Measurements from ENCODE around the gene IFTAP. TPM values are rescaled to one million over a fixed set of nuclear protein-coding genes. Genes with fewer than 3 reads are reported as not detected.

The IFTAP gene
- total and polyA plus RNA-seq, 2 donors (not counting 3 experiments of a cell fraction or from before 2014, with no cell fraction given), result 15.8 to 19.6 TPM

- Histone ChIP-seq H3K79me2 (ENCODE audit: control insufficient read depth, insufficient read depth, low read length) (no peaks in the 10 kb centered on the region), H3K4me3 (replicated peaks in 1 of 3; ENCODE audit: insufficient read depth in 1 of 3, low read depth in 1 of 3, low read length in 3 of 3) (no peak overlapping the region), H3K36me3 (ENCODE audit: control insufficient read depth in 2 of 2, extremely low read depth in 1 of 2, insufficient read depth in 2 of 2, low read length in 2 of 2) (no peaks in the 10 kb centered on the region), H3K9ac (replicated peaks; ENCODE audit: extremely low read depth, insufficient read depth, low read length) (no peak overlapping the region), H3K9me1 (replicated peaks; ENCODE audit: control insufficient read depth, extremely low read depth, insufficient read depth, low read length) (no peaks in the 10 kb centered on the region), H3K9me3 (replicated peaks; ENCODE audit: control insufficient read depth, insufficient read depth, low read length) (no peaks in the 10 kb centered on the region), H3K27ac (ENCODE audit: insufficient read depth, low read depth, low read length) (no peak overlapping the region), H3K4me2 (ENCODE audit: insufficient read depth, low read length) (no peak overlapping the region), H3K27me3 (ENCODE audit: control insufficient read depth in 2 of 2, insufficient read depth in 2 of 2, low read length in 2 of 2) (no peaks in the 10 kb centered on the region), H3K4me1 (ENCODE audit: control insufficient read depth, extremely low read depth, insufficient read depth, low read length) (no peaks in the 10 kb centered on the region), H4K20me1 (replicated peaks; ENCODE audit: control insufficient read depth, extremely low read depth, insufficient read depth, low read length) (no peaks in the 10 kb centered on the region), H2AFZ (ENCODE audit: low read depth, low read length) (no peak overlapping the region)
- dilution Hi-C loops (cut with MboI; ENCODE audit: extremely low pct_ligation_motif_present, low sequenced_read_pairs), result no loop called here
- POLR2A ChIA-PET, result no interaction called here
- BruUV-seq (replicated peaks), result no TSS peak
- TF ChIP-seq JUN (IDR thresholded peaks at IDR 0.05; ENCODE audit: borderline replicate concordance, insufficient read depth, insufficient read length, low read depth) (no peak), POLR2A (IDR thresholded peaks at IDR 0.05; ENCODE audit: low read depth, low read length) (no peak), GATA2 (IDR thresholded peaks at IDR 0.05; ENCODE audit: insufficient read depth, insufficient read length, low read depth, low read length) (no peak), MYC (IDR thresholded peaks at IDR 0.05; ENCODE audit: low read depth, low read length) (no peak), FOS (IDR thresholded peaks at IDR 0.05; ENCODE audit: borderline replicate concordance, insufficient read depth, low read length) (no peak)
- TF ChIP-seq, protein P1, sequence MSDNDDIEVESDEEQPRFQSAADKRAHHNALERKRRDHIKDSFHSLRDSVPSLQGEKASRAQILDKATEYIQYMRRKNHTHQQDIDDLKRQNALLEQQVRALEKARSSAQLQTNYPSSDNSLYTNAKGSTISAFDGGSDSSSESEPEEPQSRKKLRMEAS (IDR thresholded peaks at IDR 0.05; ENCODE audit: insufficient read depth, insufficient read length), result no peak
- DNase-seq (ENCODE audit: low read depth, low spot score) (no peak), FAIRE-seq (no peak)
- intact Hi-C loops (cut with micrococcal nuclease), result no loop called here
- CTCF ChIA-PET, result no interaction called here
Measured at GRCh38 chr11:36631774-36632173, 37.5 kb downstream of the IFTAP start.

DNA sequence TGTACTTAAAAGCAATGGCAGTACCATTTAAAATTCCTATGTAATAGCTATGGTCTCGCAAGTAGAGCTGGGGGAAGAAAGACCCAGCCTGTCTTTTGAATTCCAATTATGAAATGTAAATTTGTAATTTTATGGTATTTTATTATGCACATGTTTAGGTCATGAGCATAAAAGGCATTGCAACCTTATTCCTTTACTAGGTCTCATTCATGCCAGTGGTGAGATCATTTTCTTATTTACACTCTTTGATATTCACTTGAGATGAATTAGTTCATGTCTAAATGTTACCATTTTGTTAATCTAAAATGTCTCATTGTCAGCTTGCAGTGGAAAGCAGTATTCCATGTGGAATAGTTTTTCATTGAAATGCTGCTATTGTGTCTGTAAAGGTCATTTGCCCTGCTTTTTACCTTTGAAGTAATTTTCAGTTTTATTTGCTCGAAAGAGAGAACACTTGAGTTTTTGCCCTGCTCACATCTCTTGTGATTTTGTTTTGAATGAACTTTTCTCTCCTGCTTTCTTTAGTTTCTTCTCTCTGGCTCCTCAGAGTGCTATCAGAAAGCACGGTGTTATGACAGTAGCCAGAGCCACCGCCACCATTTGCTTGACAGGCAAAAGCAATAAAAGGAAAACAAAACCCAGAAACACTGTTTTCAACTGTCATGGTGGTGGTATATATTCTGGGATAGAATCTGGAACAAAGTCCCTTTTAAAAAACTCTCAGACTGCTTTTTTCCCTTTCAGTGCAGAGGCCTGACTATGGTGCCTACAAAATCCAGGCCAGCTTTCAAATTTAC is 41.0 kb downstream of the IFTAP start:
- TF ChIP-seq MYC (IDR thresholded peaks at IDR 0.05; ENCODE audit: low read depth, low read length), result no peak
- H3K9ac ChIP-seq (replicated peaks; ENCODE audit: extremely low read depth, insufficient read depth, low read length), result no peak overlapping the region
- H3K27me3 ChIP-seq (ENCODE audit: control insufficient read depth in 2 of 2, insufficient read depth in 2 of 2, low read length in 2 of 2), result no peaks in the 10 kb centered on the region
- BruUV-seq (replicated peaks), result no TSS peak
- DNase-seq (ENCODE audit: low read depth, low spot score) (no peak), FAIRE-seq (no peak)
- H4K20me1 ChIP-seq (replicated peaks; ENCODE audit: control insufficient read depth, extremely low read depth, insufficient read depth, low read length), result no peaks in the 10 kb centered on the region
- POLR2A ChIA-PET, result no interaction called here
- H3K4me3 ChIP-seq (replicated peaks in 1 of 3; ENCODE audit: insufficient read depth in 1 of 3, low read depth in 1 of 3, low read length in 3 of 3), result no peak overlapping the region
- intact Hi-C loops (cut with micrococcal nuclease), result no loop called here
- no peaks in the 10 kb centered on the region for H3K36me3 ChIP-seq (ENCODE audit: control insufficient read depth in 2 of 2, extremely low read depth in 1 of 2, insufficient read depth in 2 of 2, low read length in 2 of 2)
- no peak overlapping the region for H2AFZ ChIP-seq (ENCODE audit: low read depth, low read length)
- dilution Hi-C loops (cut with MboI; ENCODE audit: extremely low pct_ligation_motif_present, low sequenced_read_pairs), result no loop called here
- no peaks in the 10 kb centered on the region for H3K9me3 ChIP-seq (replicated peaks; ENCODE audit: control insufficient read depth, insufficient read depth, low read length)
- no peak overlapping the region for H3K27ac ChIP-seq (ENCODE audit: insufficient read depth, low read depth, low read length)
- no peaks in the 10 kb centered on the region for H3K4me1 ChIP-seq (ENCODE audit: control insufficient read depth, extremely low read depth, insufficient read depth, low read length)
- no peaks in the 10 kb centered on the region for H3K9me1 ChIP-seq (replicated peaks; ENCODE audit: control insufficient read depth, extremely low read depth, insufficient read depth, low read length)
- H3K4me2 ChIP-seq (ENCODE audit: insufficient read depth, low read length), result no peak overlapping the region
- no peaks in the 10 kb centered on the region for H3K79me2 ChIP-seq (ENCODE audit: control insufficient read depth, insufficient read depth, low read length)
- CTCF ChIA-PET, result interaction anchor here (1.0 kb wide), 1 partner anchor 67 kb away, joined by 3 read pairs; no protein-coding TSS in a partner anchor

Measured in endothelial cell of umbilical vein (primary cell).